Osteocyte (in vitro differentiated cells): Measurements from ENCODE around the gene RNPEPL1. TPM values are rescaled to one million over a fixed set of nuclear protein-coding genes. Genes with fewer than 3 reads are reported as not detected.

ENCODE experiments used
- DNase-seq: peaks from one replicate; pipeline ENCODE4 v3.0.0; 2021; ENCODE audit warnings: mixed read lengths; ENCODE audit not compliant: unreplicated experiment; ENCODE audit errors: extremely low spot score
- H3K27ac Mint-ChIP-seq: one replicate; pipeline ENCODE4 v1.8.0; 2021; ENCODE audit warnings: mild to moderate bottlenecking, mixed read lengths; ENCODE audit not compliant: unreplicated experiment
- H3K27me3 Mint-ChIP-seq: one replicate; pipeline ENCODE4 v1.8.0; 2021; ENCODE audit warnings: mixed read lengths; ENCODE audit not compliant: unreplicated experiment
- H3K36me3 Mint-ChIP-seq: one replicate; pipeline ENCODE4 v1.8.0; 2021; ENCODE audit warnings: mixed read lengths; ENCODE audit not compliant: unreplicated experiment
- H3K4me1 Mint-ChIP-seq: one replicate; pipeline ENCODE4 v1.8.0; 2021; ENCODE audit warnings: mixed read lengths; ENCODE audit not compliant: unreplicated experiment
- H3K4me3 Mint-ChIP-seq: one replicate; pipeline ENCODE4 v1.8.0; 2021; ENCODE audit warnings: mild to moderate bottlenecking, moderate library complexity, mixed read lengths; ENCODE audit not compliant: unreplicated experiment
- H3K9me3 Mint-ChIP-seq: one replicate; pipeline ENCODE4 v1.8.0; 2021; ENCODE audit warnings: mixed read lengths; ENCODE audit not compliant: unreplicated experiment
- CTCF ChIP-seq: fragments of 200-600 bp; sonication (generic); IDR thresholded peaks from 2 replicates; pipeline ENCODE4 v1.5.0; 2021; ENCODE audit warnings: antibody characterized with exemption, mild to moderate bottlenecking, moderate library complexity
- total RNA-seq: library from RNA; stranded (reverse); gene quantifications from 2 replicates; pipeline ENCODE4 v1.2.1, GENCODE V29; 2021

The RNPEPL1 gene
- total RNA-seq, 1 donor from 2014 or later = 56.5 TPM

- Mint-ChIP-seq H3K9me3 (no peaks in the 10 kb centered on the region), H3K27me3 (no peaks in the 10 kb centered on the region), H3K27ac (no peak overlapping the region), H3K36me3 (no peaks in the 10 kb centered on the region), H3K4me1 (peaks cover 5% of the 10 kb centered on the region), H3K4me3 (no peak overlapping the region)
- no peak for DNase-seq
- TF ChIP-seq CTCF = no peak
Measured at GRCh38 chr2:240605867-240606743, 37.8 kb downstream of the RNPEPL1 start.

GRCh38 chr2:240611601-240612210 lies 43.4 kb downstream of the RNPEPL1 start:
- TF ChIP-seq CTCF = no peak
- no peak overlapping the region for H3K4me3 Mint-ChIP-seq
- no peaks in the 10 kb centered on the region for H3K27me3 Mint-ChIP-seq
- no peak overlapping the region for H3K27ac Mint-ChIP-seq
- no peaks in the 10 kb centered on the region for H3K4me1 Mint-ChIP-seq
- no peak for DNase-seq
- no peaks in the 10 kb centered on the region for H3K9me3 Mint-ChIP-seq
- H3K36me3 Mint-ChIP-seq = peaks cover 11% of the 10 kb centered on the region

GRCh38 chr2:240613781-240614180 lies 45.5 kb downstream of the RNPEPL1 start:
- DNase-seq = no peak
- no peak overlapping the region for H3K4me3 Mint-ChIP-seq
- no peaks in the 10 kb centered on the region for H3K4me1 Mint-ChIP-seq
- peaks cover 16% of the 10 kb centered on the region for H3K36me3 Mint-ChIP-seq
- no peaks in the 10 kb centered on the region for H3K27me3 Mint-ChIP-seq
- peaks cover 5% of the 10 kb centered on the region for H3K9me3 Mint-ChIP-seq
- no peak overlapping the region for H3K27ac Mint-ChIP-seq
- TF ChIP-seq CTCF = no peak

GRCh38 chr2:240614391-240614790 lies 46.1 kb downstream of the RNPEPL1 start:
- Mint-ChIP-seq H3K4me1 (no peaks in the 10 kb centered on the region), H3K9me3 (peaks cover 5% of the 10 kb centered on the region), H3K27me3 (no peaks in the 10 kb centered on the region), H3K36me3 (peaks cover 16% of the 10 kb centered on the region), H3K4me3 (no peak overlapping the region), H3K27ac (no peak overlapping the region)
- TF ChIP-seq CTCF = no peak
- DNase-seq = no peak

GRCh38 chr2:240615396-240615795 lies 47.1 kb downstream of the RNPEPL1 start:
- Mint-ChIP-seq H3K27me3 (no peaks in the 10 kb centered on the region), H3K27ac (no peak overlapping the region), H3K9me3 (peaks cover 5% of the 10 kb centered on the region), H3K36me3 (peaks cover 16% of the 10 kb centered on the region), H3K4me1 (no peaks in the 10 kb centered on the region), H3K4me3 (no peak overlapping the region)
- no peak for DNase-seq
- no peak for TF ChIP-seq CTCF
